DND-41 (cell line): ENCODE measurements around the gene OSBPL9.

Source experiments
- ATAC-seq: fragments of 200-7000 bp; cut with Tn5 transposase; 3 replicates; pipeline ENCODE4 v1.9.1; 2021; ENCODE audit warnings: low read depth; ENCODE audit not compliant: insufficient read depth
- DNase-seq: peaks from one replicate; pipeline ENCODE4 v3.0.0-alpha.2; 2020
- H2AFZ ChIP-seq: 2 replicates; pipeline ENCODE4 v1.6.0; 2012; ENCODE audit warnings: low read depth, low read length
- H3K27ac ChIP-seq: 2 replicates; pipeline ENCODE4 v1.5.1; 2012; ENCODE audit warnings: low read length, inconsistent platforms
- H3K27me3 ChIP-seq: fragments of 200-600 bp; sonication (generic); 2 replicates; pipeline ENCODE4 v1.6.0; 2012; ENCODE audit warnings: low read length, mild to moderate bottlenecking, inconsistent platforms; ENCODE audit not compliant: insufficient read depth, poor library complexity
- H3K36me3 ChIP-seq: 2 replicates; pipeline ENCODE4 v1.5.1; 2012; ENCODE audit warnings: low read length, inconsistent platforms; ENCODE audit not compliant: insufficient read depth
- H3K4me1 ChIP-seq: 2 replicates; pipeline ENCODE4 v1.5.1; 2012; ENCODE audit warnings: mild to moderate bottlenecking, low read length; ENCODE audit not compliant: insufficient read depth
- H3K4me2 ChIP-seq: 2 replicates; pipeline ENCODE4 v1.6.0; 2012; ENCODE audit warnings: mild to moderate bottlenecking, moderate library complexity, low read length, inconsistent platforms; ENCODE audit not compliant: insufficient read depth
- H3K4me3 ChIP-seq, 2 experiments: fragments of 200-600 bp in 1 of 2; shearing (Covaris generic) in 1 of 2; 2 replicates each; pipeline ENCODE4 v1.5.1; 2012 to 2016; ENCODE audit warnings: inconsistent platforms in 2 of 2, low read length in 2 of 2, mild to moderate bottlenecking in 2 of 2, low read depth in 1 of 2, moderate library complexity in 1 of 2
- H3K79me2 ChIP-seq: 2 replicates; pipeline ENCODE4 v1.6.0; 2012; ENCODE audit warnings: low read length, inconsistent platforms; ENCODE audit not compliant: insufficient read depth
- H3K9ac ChIP-seq: 2 replicates; pipeline ENCODE4 v1.6.0; 2012; ENCODE audit warnings: low read depth, mild to moderate bottlenecking, inconsistent platforms, low read length, moderate library complexity
- H3K9me3 ChIP-seq: 2 replicates; pipeline ENCODE4 v1.5.1; 2012; ENCODE audit warnings: low read length, moderate library complexity, mild to moderate bottlenecking, inconsistent platforms; ENCODE audit not compliant: insufficient read depth, severe bottlenecking
- H4K20me1 ChIP-seq: 2 replicates; pipeline ENCODE4 v1.6.0; 2012; ENCODE audit warnings: low read length; ENCODE audit not compliant: insufficient read depth
- EZH2 ChIP-seq: IDR thresholded peaks from 3 replicates; pipeline ENCODE4 v1.6.1; 2012; ENCODE audit warnings: borderline replicate concordance, low read depth, mild to moderate bottlenecking, moderate library complexity, low read length, inconsistent platforms; ENCODE audit not compliant: severe bottlenecking
- TF ChIP-seq, protein P1 (sequence below): IDR thresholded peaks from 2 replicates; pipeline ENCODE4 v1.5.1; 2012; ENCODE audit warnings: borderline replicate concordance, low read length, moderate library complexity, mild to moderate bottlenecking; ENCODE audit not compliant: poor library complexity, severe bottlenecking; ENCODE audit errors: extremely low read depth

OSBPL9 gene

GRCh38 chr1:51712590-51712989, 95.7 kb downstream of the OSBPL9 start:
- DNase-seq (no peak), ATAC-seq (no peak)
- Histone ChIP-seq H3K4me3 (no peak overlapping the region), H3K27me3 (no peaks in the 10 kb centered on the region), H3K36me3 (no peaks in the 10 kb centered on the region), H3K79me2 (no peaks in the 10 kb centered on the region; the same call in 1 of the 2 replicates), H3K9me3 (no peaks in the 10 kb centered on the region), H3K9ac (no peak overlapping the region), H4K20me1 (0 out of 2 replicates have a peak, but pooled peaks cover 4% of the 10 kb centered on the region), H2AFZ (no peak overlapping the region), H3K4me1 (no peaks in the 10 kb centered on the region), H3K27ac (no peak overlapping the region), H3K4me2 (no peak overlapping the region)
- TF ChIP-seq EZH2: no peak
- TF ChIP-seq, protein P1, sequence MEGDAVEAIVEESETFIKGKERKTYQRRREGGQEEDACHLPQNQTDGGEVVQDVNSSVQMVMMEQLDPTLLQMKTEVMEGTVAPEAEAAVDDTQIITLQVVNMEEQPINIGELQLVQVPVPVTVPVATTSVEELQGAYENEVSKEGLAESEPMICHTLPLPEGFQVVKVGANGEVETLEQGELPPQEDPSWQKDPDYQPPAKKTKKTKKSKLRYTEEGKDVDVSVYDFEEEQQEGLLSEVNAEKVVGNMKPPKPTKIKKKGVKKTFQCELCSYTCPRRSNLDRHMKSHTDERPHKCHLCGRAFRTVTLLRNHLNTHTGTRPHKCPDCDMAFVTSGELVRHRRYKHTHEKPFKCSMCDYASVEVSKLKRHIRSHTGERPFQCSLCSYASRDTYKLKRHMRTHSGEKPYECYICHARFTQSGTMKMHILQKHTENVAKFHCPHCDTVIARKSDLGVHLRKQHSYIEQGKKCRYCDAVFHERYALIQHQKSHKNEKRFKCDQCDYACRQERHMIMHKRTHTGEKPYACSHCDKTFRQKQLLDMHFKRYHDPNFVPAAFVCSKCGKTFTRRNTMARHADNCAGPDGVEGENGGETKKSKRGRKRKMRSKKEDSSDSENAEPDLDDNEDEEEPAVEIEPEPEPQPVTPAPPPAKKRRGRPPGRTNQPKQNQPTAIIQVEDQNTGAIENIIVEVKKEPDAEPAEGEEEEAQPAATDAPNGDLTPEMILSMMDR: no peak

DNA sequence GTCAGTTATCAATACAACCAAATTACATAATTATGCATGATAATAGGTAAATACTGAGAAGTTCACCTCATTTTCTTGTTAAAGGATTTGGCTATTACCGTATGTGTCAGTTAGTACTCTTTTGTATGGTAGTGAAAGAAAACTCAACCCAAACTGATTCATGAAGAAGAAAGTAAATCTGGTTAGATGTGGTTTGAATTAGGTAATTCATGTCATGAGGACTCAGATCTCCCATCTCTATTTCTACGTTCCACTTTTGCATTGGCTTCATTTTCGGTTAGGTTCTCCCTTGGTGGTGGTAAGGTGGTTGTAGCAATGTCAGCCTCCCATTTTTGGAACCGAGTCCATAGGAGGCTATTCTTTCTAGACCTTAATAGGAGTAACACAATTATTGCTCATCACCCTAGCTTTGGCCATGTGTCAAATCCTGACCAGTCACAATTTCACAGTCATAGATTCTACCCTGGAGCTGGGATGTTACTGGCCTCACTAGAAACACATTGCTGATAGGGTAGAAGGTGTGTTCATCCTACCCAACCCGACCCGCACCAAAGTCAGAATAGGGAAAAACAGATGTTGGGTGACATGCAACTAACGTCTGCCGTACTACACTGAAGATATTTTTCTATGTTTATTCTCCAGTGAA, 97.6 kb downstream of the OSBPL9 start:
- Histone ChIP-seq H3K36me3 (no peaks in the 10 kb centered on the region), H4K20me1 (no peaks in the 10 kb centered on the region), H2AFZ (no peak overlapping the region), H3K4me3 (no peak overlapping the region), H3K9me3 (no peaks in the 10 kb centered on the region), H3K9ac (no peak overlapping the region), H3K27me3 (no peaks in the 10 kb centered on the region), H3K4me1 (no peaks in the 10 kb centered on the region), H3K79me2 (no peaks in the 10 kb centered on the region), H3K27ac (no peak overlapping the region), H3K4me2 (no peak overlapping the region)
- DNase-seq: no peak
- TF ChIP-seq, protein P1: no peak
- TF ChIP-seq EZH2: no peak
- ATAC-seq: no peak

- Histone ChIP-seq H3K79me2 (no peaks in the 10 kb centered on the region), H4K20me1 (no peaks in the 10 kb centered on the region), H2AFZ (no peak overlapping the region), H3K9me3 (no peaks in the 10 kb centered on the region), H3K27me3 (no peaks in the 10 kb centered on the region), H3K36me3 (no peaks in the 10 kb centered on the region), H3K4me2 (no peak overlapping the region), H3K4me3 (no peak overlapping the region), H3K4me1 (no peaks in the 10 kb centered on the region), H3K9ac (no peak overlapping the region), H3K27ac (no peak overlapping the region)
- DNase-seq (no peak), ATAC-seq (no peak)
- TF ChIP-seq EZH2: no peak
- TF ChIP-seq, protein P1: no peak
Observed at GRCh38 chr1:51715369-51715768, 98.5 kb downstream of the OSBPL9 start.
